ENCODE results near the gene MT1E.
A peak's percentile ranks its signal among the peaks of the same experiment; 100 is the strongest.
"Not testable (repeated sequence)": the region's sequence is repeated elsewhere in the genome, so short reads cannot be mapped to it uniquely, and the experiment has no call there.

Gene MT1E

GRCh38 chr16:56674570-56674969 is 49.0 kb downstream of the MT1E start:
- DNase-seq = not testable (repeated sequence)

GRCh38 chr16:56675685-56676210 is 50.2 kb downstream of the MT1E start:
- peak; percentile 57 for DNase-seq

Measured in activated CD8-positive, alpha-beta memory T cell treated with anti-CD3 and anti-CD28 coated beads, Interleukin-2, amount 50 U/mL, for 4 hours (primary cell).